NCI-H1417 treated with DMSO at 0.1 percent for 48 hours (cell line): ENCODE results near the gene HSD17B10.
A peak's percentile ranks its signal among the peaks of the same experiment; 100 is the strongest.
"Not testable (repeated sequence)": the region's sequence is repeated elsewhere in the genome, so short reads cannot be mapped to it uniquely, and the experiment has no call there.

Experiments used
- DNase-seq: peaks from one replicate; lab custom pipeline; 2025; lab: John Stamatoyannopoulos, UW

The HSD17B10 gene

GRCh38 chrX:53433651-53434639 lies at the start of gene HSD17B10:
Gene HSD17B10, minus strand, starts transcription at chrX:53434370. Its CDS starts 25 bp downstream, at chrX:53434345.
- DNase-seq = peak; percentile 12

GRCh38 chrX:53483416-53483815 lies 49.2 kb upstream of the HSD17B10 start:
- DNase-seq = no peak

GRCh38 chrX:53481816-53482465 lies 47.8 kb upstream of the HSD17B10 start:
- peak; percentile 36 for DNase-seq

- DNase-seq = no peak
These were observed 46.9 kb upstream of the HSD17B10 start for GRCh38 chrX:53481093-53481492.

GRCh38 chrX:53479301-53479700 lies 45.1 kb upstream of the HSD17B10 start:
- no peak for DNase-seq

- no peak for DNase-seq
These were observed 42.2 kb upstream of the HSD17B10 start for GRCh38 chrX:53476371-53476770.

- no peak for DNase-seq
These were observed 40.5 kb upstream of the HSD17B10 start for GRCh38 chrX:53474707-53475106.

GRCh38 chrX:53471346-53471745 lies 37.2 kb upstream of the HSD17B10 start:
- no peak for DNase-seq

- DNase-seq = not testable (repeated sequence)
These were observed 34.5 kb upstream of the HSD17B10 start for GRCh38 chrX:53468659-53469058.

- no peak for DNase-seq
These were observed 23.9 kb upstream of the HSD17B10 start for GRCh38 chrX:53458082-53458481.

GRCh38 chrX:53456254-53456653 lies 22.1 kb upstream of the HSD17B10 start:
- no peak for DNase-seq

GRCh38 chrX:53452812-53453211 lies 18.6 kb upstream of the HSD17B10 start:
- no peak for DNase-seq

- DNase-seq = no peak
These were observed 15.5 kb upstream of the HSD17B10 start for GRCh38 chrX:53449632-53450031.

GRCh38 chrX:53447441-53447840 lies 13.3 kb upstream of the HSD17B10 start:
- DNase-seq = no peak

- DNase-seq = no peak
These were observed 11.8 kb upstream of the HSD17B10 start for GRCh38 chrX:53445977-53446376.

- DNase-seq = no peak
These were observed 8.1 kb upstream of the HSD17B10 start for GRCh38 chrX:53442322-53442631.

- peak; percentile 44 for DNase-seq
These were observed 7.6 kb upstream of the HSD17B10 start for GRCh38 chrX:53441531-53442321.

- no peak for DNase-seq
These were observed 6.7 kb upstream of the HSD17B10 start for GRCh38 chrX:53440621-53441517.

- DNase-seq = no peak
These were observed 5.9 kb upstream of the HSD17B10 start for GRCh38 chrX:53440101-53440500.

- DNase-seq = no peak
These were observed 4.7 kb upstream of the HSD17B10 start for GRCh38 chrX:53438832-53439230.

GRCh38 chrX:53438174-53438831 lies 4.1 kb upstream of the HSD17B10 start:
- no peak for DNase-seq
